HEK293T (cell line): Measurements from ENCODE around the gene C10orf105.

Source experiments
- CTCF ChIA-PET: fragments of 350-600 bp; formaldehyde crosslinking; extraction: SDS; loops from one replicate; lab custom pipeline; 2021; ENCODE audit warnings: antibody characterized with exemption, inconsistent platforms; lab: Yijun Ruan, JAX
- POLR2A ChIA-PET: fragments of 350-600 bp; formaldehyde crosslinking; extraction: SDS; loops from one replicate; lab custom pipeline; 2020; ENCODE audit warnings: antibody characterized with exemption, inconsistent platforms; lab: Yijun Ruan, JAX
- DNase-seq: peaks from one replicate; pipeline ENCODE4 v3.0.0; 2012; ENCODE audit warnings: mixed read lengths; ENCODE audit errors: extremely low spot score
- ARNT ChIP-seq: fragments of 450-650 bp; IDR thresholded peaks from 2 replicates; pipeline ENCODE4 v1.6.1; 2017; ENCODE audit warnings: mild to moderate bottlenecking
- BHLHE40 ChIP-seq: fragments of 450-650 bp; IDR thresholded peaks from 2 replicates; pipeline ENCODE4 v1.6.1; 2016; ENCODE audit warnings: mild to moderate bottlenecking, moderate library complexity, borderline replicate concordance
- CTBP1 ChIP-seq: fragments of 450-650 bp; IDR thresholded peaks from 2 replicates; pipeline ENCODE4 v1.6.1; 2016; ENCODE audit warnings: borderline replicate concordance
- ELF4 ChIP-seq: fragments of 450-650 bp; IDR thresholded peaks from 2 replicates; pipeline ENCODE4 v1.6.1; 2017; ENCODE audit warnings: antibody characterized with exemption
- FOXA1 ChIP-seq: fragments of 450-650 bp; IDR thresholded peaks from 2 replicates; pipeline ENCODE4 v1.6.1; 2016; ENCODE audit warnings: mild to moderate bottlenecking
- FOXK2 ChIP-seq: fragments of 450-650 bp; IDR thresholded peaks from 2 replicates; pipeline ENCODE4 v1.6.1; 2016; ENCODE audit warnings: mild to moderate bottlenecking
- FOXM1 ChIP-seq: fragments of 450-650 bp; IDR thresholded peaks from 2 replicates; pipeline ENCODE4 v1.6.1; 2017; ENCODE audit warnings: mild to moderate bottlenecking, borderline replicate concordance
- HDGF ChIP-seq: fragments of 450-650 bp; IDR thresholded peaks from 2 replicates; pipeline ENCODE4 v1.6.1; 2017; ENCODE audit warnings: antibody characterized with exemption, borderline replicate concordance
- L3MBTL2 ChIP-seq: fragments of 450-650 bp; conservative IDR thresholded peaks from 2 replicates; pipeline ENCODE4 v1.6.1; 2016; ENCODE audit warnings: mild to moderate bottlenecking
- LEF1 ChIP-seq: fragments of 450-650 bp; IDR thresholded peaks from 2 replicates; pipeline ENCODE4 v1.6.1; 2017; ENCODE audit warnings: mild to moderate bottlenecking, borderline replicate concordance
- NFRKB ChIP-seq: fragments of 450-650 bp; IDR thresholded peaks from 2 replicates; pipeline ENCODE4 v1.6.1; 2016; ENCODE audit warnings: mild to moderate bottlenecking, moderate library complexity
- SP1 ChIP-seq: fragments of 450-650 bp; IDR thresholded peaks from 2 replicates; pipeline ENCODE4 v1.6.1; 2017
- SUZ12 ChIP-seq: fragments of 450-650 bp; IDR thresholded peaks from 2 replicates; pipeline ENCODE4 v1.6.1; 2016; ENCODE audit warnings: mild to moderate bottlenecking
- TARDBP ChIP-seq: fragments of 450-650 bp; IDR thresholded peaks from 2 replicates; pipeline ENCODE4 v1.6.1; 2016
- ZNF384 ChIP-seq: fragments of 450-650 bp; IDR thresholded peaks from 2 replicates; pipeline ENCODE4 v1.6.1; 2016
- TF ChIP-seq, protein P1 (sequence below): fragments of 450-650 bp; IDR thresholded peaks from 2 replicates; pipeline ENCODE4 v1.6.1; 2016

C10orf105 gene

DNA sequence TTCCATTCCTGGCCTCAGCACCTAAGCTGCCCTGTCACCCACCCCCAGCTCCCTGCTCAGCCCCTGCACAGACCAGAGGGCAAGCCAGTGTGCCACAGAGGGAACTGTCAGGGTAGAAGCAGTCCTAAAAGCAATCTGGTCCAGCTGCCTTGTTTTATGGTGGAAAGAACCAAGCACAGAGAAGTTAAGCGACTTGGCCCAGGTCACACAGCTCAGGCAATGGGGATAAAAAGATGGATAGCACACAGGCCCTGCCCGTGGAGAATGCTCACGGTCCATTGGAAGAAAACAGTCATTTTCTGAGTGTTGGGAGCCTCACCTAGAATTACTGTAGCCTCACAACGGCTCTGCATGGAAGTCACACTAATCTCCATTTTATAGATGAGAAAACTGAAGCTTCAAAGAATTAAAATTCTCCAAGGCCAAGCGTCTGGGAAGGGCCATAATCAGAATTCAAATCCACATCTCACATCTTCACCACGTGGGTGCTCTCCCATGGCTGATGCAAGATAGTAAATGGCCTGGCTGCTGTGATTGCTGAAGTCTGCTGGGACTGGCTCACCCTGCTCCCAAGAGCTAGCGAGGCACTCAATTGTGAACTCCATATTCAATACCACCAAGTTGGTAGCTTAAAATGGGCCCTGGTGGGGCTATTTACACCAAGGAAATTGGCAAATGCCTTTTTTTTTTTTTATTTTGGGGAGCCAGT lies 26.8 kb downstream of the C10orf105 start:
- no peak for TF ChIP-seq HDGF
- TF ChIP-seq BHLHE40: no peak
- TF ChIP-seq TARDBP: no peak
- TF ChIP-seq, protein P1, sequence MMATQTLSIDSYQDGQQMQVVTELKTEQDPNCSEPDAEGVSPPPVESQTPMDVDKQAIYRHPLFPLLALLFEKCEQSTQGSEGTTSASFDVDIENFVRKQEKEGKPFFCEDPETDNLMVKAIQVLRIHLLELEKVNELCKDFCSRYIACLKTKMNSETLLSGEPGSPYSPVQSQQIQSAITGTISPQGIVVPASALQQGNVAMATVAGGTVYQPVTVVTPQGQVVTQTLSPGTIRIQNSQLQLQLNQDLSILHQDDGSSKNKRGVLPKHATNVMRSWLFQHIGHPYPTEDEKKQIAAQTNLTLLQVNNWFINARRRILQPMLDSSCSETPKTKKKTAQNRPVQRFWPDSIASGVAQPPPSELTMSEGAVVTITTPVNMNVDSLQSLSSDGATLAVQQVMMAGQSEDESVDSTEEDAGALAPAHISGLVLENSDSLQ: no peak
- no peak for TF ChIP-seq FOXA1
- TF ChIP-seq L3MBTL2: no peak
- TF ChIP-seq CTBP1: no peak
- TF ChIP-seq ELF4: no peak
- TF ChIP-seq SP1: no peak
- TF ChIP-seq LEF1: no peak
- TF ChIP-seq ZNF384: no peak
- TF ChIP-seq FOXM1: no peak
- no peak for TF ChIP-seq ARNT
- no peak for TF ChIP-seq SUZ12
- TF ChIP-seq FOXK2: no peak
- TF ChIP-seq NFRKB: no peak
- DNase-seq: no peak
- ChIA-PET CTCF (interaction anchor here (0.6 to 1.6 kb wide), 3 partner anchors 15 to 354 kb away, joined by 3 to 8 read pairs (median 4); partner anchors contain the start of gene VSIR), POLR2A (interaction anchor here (1.1 kb wide), 1 partner anchor 373 kb away, joined by 4 read pairs; no protein-coding TSS in a partner anchor)

DNA sequence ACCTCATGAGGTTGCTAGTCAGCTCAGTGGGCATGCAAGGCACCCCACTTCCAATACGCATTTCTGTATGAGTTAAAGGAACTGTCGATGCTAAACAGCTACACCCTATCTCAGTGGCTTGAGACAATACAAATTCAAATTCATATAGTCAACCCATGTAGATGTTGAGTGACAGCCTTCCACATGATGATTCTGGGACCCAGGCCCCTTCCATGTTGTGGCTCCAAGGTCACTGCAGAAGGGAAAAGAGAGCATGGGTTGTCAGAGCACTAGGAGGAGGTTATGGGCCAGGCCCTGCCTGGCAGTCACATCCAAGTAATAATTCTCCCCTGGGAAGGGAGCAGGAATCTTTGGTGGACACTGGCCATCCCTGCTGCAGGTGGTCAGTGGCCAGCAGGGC lies 28.2 kb downstream of the C10orf105 start:
- POLR2A ChIA-PET: no interaction called here
- TF ChIP-seq ARNT: no peak
- TF ChIP-seq, protein P1: peak; percentile 54
- CTCF ChIA-PET: no interaction called here
- no peak for DNase-seq

DNA sequence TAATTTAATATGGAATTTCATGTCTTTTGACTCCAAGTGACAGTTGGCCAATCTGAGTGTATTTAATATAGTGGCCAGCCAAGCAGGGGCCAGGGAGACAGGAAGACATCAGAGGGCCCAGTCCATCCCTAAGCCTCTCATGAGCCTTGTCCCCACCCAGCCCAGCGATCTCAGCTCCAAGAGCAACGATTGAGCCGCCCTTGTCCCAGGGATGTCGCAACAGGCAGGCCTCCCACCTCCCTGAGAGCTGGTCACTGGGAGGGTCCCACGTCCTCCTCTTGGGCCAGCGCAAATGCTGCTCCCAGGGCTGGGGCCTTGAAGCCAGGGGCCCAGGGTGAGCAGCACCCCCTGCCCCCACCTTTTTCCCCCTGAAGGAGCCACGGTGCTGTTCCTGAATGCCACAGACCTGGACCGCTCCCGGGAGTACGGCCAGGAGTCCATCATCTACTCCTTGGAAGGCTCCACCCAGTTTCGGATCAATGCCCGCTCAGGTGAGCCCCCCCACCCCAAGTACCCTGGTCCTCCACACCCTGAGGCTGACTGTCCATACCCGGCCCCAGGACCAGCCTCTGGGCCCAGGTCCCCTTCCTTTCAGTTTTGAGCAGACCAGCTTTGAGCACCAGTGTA lies 29.4 kb downstream of the C10orf105 start:
- TF ChIP-seq FOXM1 (no peak), HDGF (no peak), SP1 (no peak)
- no peak for DNase-seq
- ChIA-PET POLR2A (no interaction called here), CTCF (no interaction called here)

DNA sequence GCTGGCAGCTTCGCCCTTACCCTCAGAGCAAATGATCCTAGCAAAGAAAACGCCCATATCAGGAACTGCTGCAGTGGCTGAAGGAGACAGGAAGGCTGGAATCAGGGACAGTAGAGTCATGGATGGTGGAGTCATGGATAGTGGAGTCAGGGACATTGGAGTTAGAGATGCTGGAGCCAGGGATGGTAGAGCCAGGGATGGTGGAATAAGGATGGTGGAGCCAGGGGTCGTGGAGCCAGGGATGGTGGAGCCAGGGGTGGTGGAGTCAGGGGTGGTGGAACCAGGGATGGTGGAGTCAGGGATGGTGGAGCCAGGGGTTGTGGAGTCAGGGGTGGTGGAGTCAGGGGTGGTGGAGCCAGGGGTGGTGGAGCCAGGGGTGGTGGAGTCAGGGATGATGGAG lies 31.3 kb downstream of the C10orf105 start:
- CTCF ChIA-PET: no interaction called here

DNA sequence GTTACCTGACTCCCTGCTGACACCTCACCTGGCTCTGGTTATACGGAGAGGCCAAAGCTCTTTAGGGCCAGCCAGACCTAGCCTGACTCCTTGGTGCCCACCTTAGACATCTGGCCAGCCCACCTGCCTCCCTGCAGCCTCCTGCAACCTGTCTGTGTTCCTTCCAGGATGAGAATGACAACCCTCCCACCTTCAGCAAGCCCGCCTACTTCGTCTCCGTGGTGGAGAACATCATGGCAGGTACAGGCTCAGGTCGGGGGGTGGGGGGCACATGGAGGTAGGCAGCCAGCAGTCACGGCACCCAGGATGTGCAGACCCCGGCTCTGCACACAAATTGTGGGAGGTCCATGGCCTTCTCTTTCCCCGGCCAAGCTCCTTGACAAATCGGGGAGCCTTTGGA lies 32.1 kb downstream of the C10orf105 start:
- ChIA-PET POLR2A (no interaction called here), CTCF (interaction anchor here (0.5 to 1.9 kb wide), 2 partner anchors 9 to 23 kb away, joined by 3 to 4 read pairs; no protein-coding TSS in a partner anchor)
- DNase-seq: no peak
- TF ChIP-seq NFRKB: no peak
- no peak for TF ChIP-seq SUZ12
- TF ChIP-seq FOXA1: no peak
- no peak for TF ChIP-seq BHLHE40
- TF ChIP-seq ARNT: no peak
- TF ChIP-seq, protein P1: no peak
- no peak for TF ChIP-seq FOXM1
- no peak for TF ChIP-seq LEF1
- TF ChIP-seq ZNF384: no peak
- no peak for TF ChIP-seq ELF4
- no peak for TF ChIP-seq CTBP1
- TF ChIP-seq FOXK2: no peak
- no peak for TF ChIP-seq HDGF
- no peak for TF ChIP-seq L3MBTL2
- TF ChIP-seq TARDBP: no peak

More for the DNA sequence above, 31.3 kb downstream of the C10orf105 start:
- TF ChIP-seq FOXM1: no peak
- TF ChIP-seq BHLHE40: no peak
- TF ChIP-seq ELF4: no peak
- no peak for TF ChIP-seq FOXK2
- TF ChIP-seq TARDBP: no peak
- no peak for TF ChIP-seq SP1
- TF ChIP-seq, protein P1: no peak
- no peak for TF ChIP-seq SUZ12
- no peak for TF ChIP-seq FOXA1
- no peak for TF ChIP-seq L3MBTL2
- no peak for TF ChIP-seq ZNF384
- no peak for TF ChIP-seq CTBP1
- TF ChIP-seq LEF1: no peak
- TF ChIP-seq ARNT: no peak
- no peak for TF ChIP-seq NFRKB
- TF ChIP-seq HDGF: no peak
- no peak for DNase-seq
- POLR2A ChIA-PET: no interaction called here
